Progenitor cell of endocrine pancreas (in vitro differentiated cells): ENCODE data around the gene GRPEL1. TPM values are rescaled to one million over a fixed set of nuclear protein-coding genes. Genes with fewer than 3 reads are reported as not detected.

Experiments
- DNase-seq: peaks from one replicate; pipeline ENCODE4 v3.0.0; 2021; ENCODE audit warnings: low spot score; ENCODE audit not compliant: unreplicated experiment
- H3K27ac Mint-ChIP-seq: 2 replicates; pipeline ENCODE4 v1.8.0; 2021; ENCODE audit warnings: mild to moderate bottlenecking, moderate library complexity, mixed read lengths
- H3K27me3 Mint-ChIP-seq: 2 replicates; pipeline ENCODE4 v1.8.0; 2021; ENCODE audit warnings: mixed read lengths
- H3K36me3 Mint-ChIP-seq: 2 replicates; pipeline ENCODE4 v1.8.0; 2022; ENCODE audit warnings: mixed read lengths; ENCODE audit not compliant: insufficient read depth
- H3K4me1 Mint-ChIP-seq: 2 replicates; pipeline ENCODE4 v1.8.0; 2021; ENCODE audit warnings: low read depth, mixed read lengths
- H3K4me3 Mint-ChIP-seq: 2 replicates; pipeline ENCODE4 v1.8.0; 2021; ENCODE audit warnings: low read depth, mild to moderate bottlenecking, moderate library complexity, mixed read lengths
- H3K9me3 Mint-ChIP-seq: 2 replicates; pipeline ENCODE4 v1.8.0; 2021; ENCODE audit warnings: low read depth, mixed read lengths
- total RNA-seq: library from RNA; stranded (reverse); gene quantifications from 2 replicates; pipeline ENCODE4 v1.2.1, GENCODE V29; 2021
- TF ChIP-seq, protein P1 (sequence below): fragments of 200-600 bp; sonication (generic); IDR thresholded peaks from one replicate; pipeline ENCODE4 v1.5.0; 2021; ENCODE audit warnings: antibody characterized with exemption, mild to moderate bottlenecking; ENCODE audit not compliant: unreplicated experiment

GRPEL1 gene
- total RNA-seq, 1 donor from 2014 or later, result 18.2 TPM

DNA sequence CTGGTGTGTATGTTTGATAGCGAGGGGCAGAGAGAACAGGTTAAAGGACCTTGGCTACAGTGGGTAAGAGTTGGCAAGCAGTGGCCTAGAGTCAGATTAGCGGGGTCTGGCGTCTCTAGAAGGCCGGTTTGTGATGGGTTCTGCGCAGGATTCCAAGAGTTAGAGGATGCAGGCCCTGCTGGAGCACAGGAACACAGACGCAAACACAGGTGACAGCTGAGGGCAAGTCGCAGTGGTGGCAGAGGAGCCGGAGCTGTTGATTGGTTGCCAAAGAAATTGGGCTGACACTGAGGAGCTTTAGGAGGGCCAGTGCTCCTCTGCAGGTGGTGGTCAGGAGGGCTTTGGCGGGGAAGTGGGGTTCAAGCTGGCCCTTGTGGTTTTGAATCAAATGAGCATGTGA, 20.9 kb downstream of the GRPEL1 start:
- Mint-ChIP-seq H3K9me3 (no peaks in the 10 kb centered on the region), H3K36me3 (peaks cover 4% of the 10 kb centered on the region), H3K27me3 (peaks cover under 1% of the 10 kb centered on the region), H3K27ac (peak overlapping the region; percentile 57), H3K4me3 (no peak overlapping the region), H3K4me1 (peaks cover 22% of the 10 kb centered on the region)
- TF ChIP-seq, protein P1, sequence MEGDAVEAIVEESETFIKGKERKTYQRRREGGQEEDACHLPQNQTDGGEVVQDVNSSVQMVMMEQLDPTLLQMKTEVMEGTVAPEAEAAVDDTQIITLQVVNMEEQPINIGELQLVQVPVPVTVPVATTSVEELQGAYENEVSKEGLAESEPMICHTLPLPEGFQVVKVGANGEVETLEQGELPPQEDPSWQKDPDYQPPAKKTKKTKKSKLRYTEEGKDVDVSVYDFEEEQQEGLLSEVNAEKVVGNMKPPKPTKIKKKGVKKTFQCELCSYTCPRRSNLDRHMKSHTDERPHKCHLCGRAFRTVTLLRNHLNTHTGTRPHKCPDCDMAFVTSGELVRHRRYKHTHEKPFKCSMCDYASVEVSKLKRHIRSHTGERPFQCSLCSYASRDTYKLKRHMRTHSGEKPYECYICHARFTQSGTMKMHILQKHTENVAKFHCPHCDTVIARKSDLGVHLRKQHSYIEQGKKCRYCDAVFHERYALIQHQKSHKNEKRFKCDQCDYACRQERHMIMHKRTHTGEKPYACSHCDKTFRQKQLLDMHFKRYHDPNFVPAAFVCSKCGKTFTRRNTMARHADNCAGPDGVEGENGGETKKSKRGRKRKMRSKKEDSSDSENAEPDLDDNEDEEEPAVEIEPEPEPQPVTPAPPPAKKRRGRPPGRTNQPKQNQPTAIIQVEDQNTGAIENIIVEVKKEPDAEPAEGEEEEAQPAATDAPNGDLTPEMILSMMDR, result no peak
- DNase-seq, result no peak

DNA sequence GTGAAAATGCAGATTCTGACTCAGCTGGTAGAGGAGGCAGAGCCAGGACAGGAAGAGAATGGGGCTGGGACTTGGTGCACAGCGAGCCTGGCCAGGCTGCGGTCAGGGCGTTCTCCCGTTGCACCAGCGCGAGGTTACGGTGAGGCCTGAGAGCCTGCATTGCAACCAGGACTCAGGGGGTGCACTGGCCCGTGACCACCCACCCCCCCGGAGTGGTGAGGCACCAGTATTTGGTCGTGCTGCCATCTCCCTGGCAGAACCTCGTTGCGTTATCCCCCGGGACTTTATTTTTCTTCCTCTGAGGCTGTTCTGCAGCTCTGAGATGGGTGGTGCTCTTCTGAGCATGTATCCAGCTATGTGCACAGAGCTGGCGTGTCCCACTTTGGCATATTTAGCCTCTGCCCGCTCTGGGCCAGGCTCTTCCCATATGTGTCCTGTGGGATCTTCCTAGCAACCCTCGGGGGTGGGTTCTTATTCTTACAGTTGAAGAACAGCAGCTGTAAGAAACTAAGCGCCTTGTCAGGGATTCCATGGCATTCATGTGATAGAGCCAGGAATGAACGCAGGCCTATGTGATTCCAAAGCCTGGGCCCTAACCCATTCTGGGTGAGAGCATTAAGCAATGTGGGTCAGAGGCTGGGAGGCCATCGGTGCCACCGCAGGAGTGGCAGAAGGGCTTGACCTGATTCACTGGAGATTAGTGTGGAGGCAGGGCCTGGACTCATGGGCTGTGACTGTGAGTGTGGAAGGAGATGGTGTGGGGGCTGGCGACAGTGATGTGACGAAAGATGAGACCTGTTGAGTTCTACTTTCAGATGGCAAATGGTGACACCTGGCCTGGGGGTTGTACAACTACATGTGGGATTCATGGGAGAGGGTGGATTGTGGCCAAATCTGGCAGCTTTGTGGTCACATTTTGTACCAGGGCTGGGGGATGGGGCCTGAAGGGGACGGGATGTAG, 21.6 kb downstream of the GRPEL1 start:
- peak overlapping the region; percentile 88 for H3K27ac Mint-ChIP-seq
- H3K27me3 Mint-ChIP-seq, result peaks cover 7% of the 10 kb centered on the region
- H3K36me3 Mint-ChIP-seq, result peaks cover 6% of the 10 kb centered on the region
- no peak overlapping the region for H3K4me3 Mint-ChIP-seq
- TF ChIP-seq, protein P1, result no peak
- no peaks in the 10 kb centered on the region for H3K9me3 Mint-ChIP-seq
- peaks cover 28% of the 10 kb centered on the region for H3K4me1 Mint-ChIP-seq
- DNase-seq, result no peak

DNA sequence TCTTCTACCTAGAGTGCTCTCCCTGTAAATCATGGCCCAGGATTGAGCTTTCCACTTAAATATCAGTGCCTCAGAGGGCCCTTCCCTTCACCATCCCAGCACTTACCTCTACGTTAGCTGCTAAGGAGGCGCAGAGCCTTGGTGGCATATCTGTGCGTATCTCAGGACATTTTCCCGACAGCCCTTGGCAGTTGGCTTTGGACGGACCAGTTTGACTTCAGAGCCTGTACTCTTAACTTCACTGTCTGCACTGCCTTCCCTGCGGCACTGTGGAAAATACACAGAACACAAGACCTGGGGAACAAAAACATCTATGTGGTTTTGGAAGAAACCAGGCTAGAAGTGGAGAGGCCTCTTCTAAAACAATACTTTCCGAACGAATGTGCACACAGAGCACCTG, 22.3 kb downstream of the GRPEL1 start:
- Mint-ChIP-seq H3K9me3 (no peaks in the 10 kb centered on the region), H3K4me3 (peak overlapping the region; percentile 85), H3K27ac (no peak overlapping the region), H3K4me1 (peaks cover 25% of the 10 kb centered on the region), H3K27me3 (peaks cover 7% of the 10 kb centered on the region), H3K36me3 (peaks cover 6% of the 10 kb centered on the region)
- TF ChIP-seq, protein P1, result no peak
- DNase-seq, result no peak

DNA sequence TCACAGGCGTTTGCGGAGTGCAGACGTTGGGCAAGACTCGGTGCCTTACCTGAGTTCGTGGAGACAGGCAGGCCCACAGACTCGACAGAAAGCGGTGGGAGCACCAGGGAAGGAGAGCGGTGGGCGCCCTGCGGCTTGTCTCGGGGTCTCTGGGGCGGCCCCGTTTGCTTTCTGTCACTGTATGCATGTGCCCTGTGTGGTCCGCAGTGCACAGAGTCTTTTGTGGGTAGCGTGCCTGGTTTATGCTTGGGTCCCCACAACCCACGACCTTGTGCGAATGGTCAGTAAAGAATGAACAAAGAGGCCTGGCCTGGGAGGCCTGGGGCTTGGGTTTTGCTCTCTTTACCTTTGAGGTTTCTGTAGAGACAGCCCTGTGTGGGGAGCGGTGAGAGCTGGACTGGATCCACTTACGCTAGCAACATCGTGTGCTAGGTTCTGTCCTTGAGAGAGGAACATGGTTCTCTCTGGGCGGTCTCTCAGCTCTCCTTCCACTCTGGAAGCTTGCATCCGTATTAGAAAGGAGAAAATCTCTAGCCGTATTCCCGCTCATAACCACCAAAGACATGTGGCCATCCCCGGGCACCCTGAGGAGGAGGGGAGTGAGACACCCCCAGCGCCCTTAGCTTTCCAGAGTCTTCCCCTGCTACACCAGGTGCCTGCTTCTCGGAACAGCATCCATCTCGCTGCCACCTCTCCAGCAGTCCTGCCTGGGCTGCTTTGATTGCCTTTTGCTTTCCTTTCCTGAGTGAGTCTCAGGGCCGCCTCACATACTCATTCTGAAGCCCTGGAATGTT, 23.5 kb downstream of the GRPEL1 start:
- H3K27ac Mint-ChIP-seq, result peak overlapping the region; percentile 94
- TF ChIP-seq, protein P1, result no peak
- DNase-seq, result no peak
- H3K4me1 Mint-ChIP-seq, result peaks cover 25% of the 10 kb centered on the region
- H3K4me3 Mint-ChIP-seq, result peak overlapping the region; percentile 85
- no peaks in the 10 kb centered on the region for H3K9me3 Mint-ChIP-seq
- peaks cover 7% of the 10 kb centered on the region for H3K27me3 Mint-ChIP-seq
- peaks cover 6% of the 10 kb centered on the region for H3K36me3 Mint-ChIP-seq
